ENCODE measurements around the gene PMEPA1.
A peak's percentile ranks its signal among the peaks of the same experiment; 100 is the strongest.

The PMEPA1 gene

GRCh38 chr20:57620999-57621398, 88.8 kb downstream of the PMEPA1 start:
- DNase-seq: no peak

GRCh38 chr20:57620274-57620990, 89.4 kb downstream of the PMEPA1 start, which contains the start of gene ZBP1:
Gene ZBP1, minus strand, starts transcription at chr20:57620426. Its CDS starts 131 bp downstream, at chr20:57620295.
- peak in 2 of 3 experiments; percentile 16 to 48 for DNase-seq

- peak in 1 of 3 experiments; percentile 78 for DNase-seq
These were observed 90.6 kb downstream of the PMEPA1 start for GRCh38 chr20:57619051-57619831.

GRCh38 chr20:57618764-57619050, 91.1 kb downstream of the PMEPA1 start:
- no peak for DNase-seq

- DNase-seq: peak; percentile 35 to 64 (median 40)
These were observed 91.6 kb downstream of the PMEPA1 start for GRCh38 chr20:57618091-57618763.

- DNase-seq: no peak
These were observed 92.6 kb downstream of the PMEPA1 start for GRCh38 chr20:57617079-57617795.

GRCh38 chr20:57616143-57616951, 93.5 kb downstream of the PMEPA1 start:
- no peak for DNase-seq

- DNase-seq: no peak
These were observed 94.4 kb downstream of the PMEPA1 start for GRCh38 chr20:57615445-57615811.

GRCh38 chr20:57614490-57615444, 95.0 kb downstream of the PMEPA1 start:
- DNase-seq: no peak

GRCh38 chr20:57613481-57613921, 96.3 kb downstream of the PMEPA1 start:
- no peak for DNase-seq

- DNase-seq: no peak
These were observed 96.9 kb downstream of the PMEPA1 start for GRCh38 chr20:57612916-57613315.

- no peak for DNase-seq
These were observed 97.4 kb downstream of the PMEPA1 start for GRCh38 chr20:57612436-57612835.

GRCh38 chr20:57611586-57612311, 98.1 kb downstream of the PMEPA1 start:
- no peak for DNase-seq

GRCh38 chr20:57610261-57610952, 99.4 kb downstream of the PMEPA1 start:
- no peak for DNase-seq

GRCh38 chr20:57609842-57610167, 100.0 kb downstream of the PMEPA1 start:
- no peak for DNase-seq

GRCh38 chr20:57609086-57609841, 100.6 kb downstream of the PMEPA1 start:
- no peak for DNase-seq

- DNase-seq: no peak
These were observed 101.3 kb downstream of the PMEPA1 start for GRCh38 chr20:57608516-57608915.

- DNase-seq: no peak
These were observed 103.9 kb downstream of the PMEPA1 start for GRCh38 chr20:57605878-57606277.

GRCh38 chr20:57605045-57605444, 104.8 kb downstream of the PMEPA1 start:
- DNase-seq: no peak

Data from NCI-H1417 (cell line).